ENCODE measurements around the gene MYH4.

The MYH4 gene

GRCh38 chr17:10421900-10422542, 47.3 kb downstream of the MYH4 start, which contains the start of gene MYH8:
TSS of gene MYH8 (minus strand) at chr17:10421950. CDS start at chr17:10420227, 1,723 bp downstream.
- no peak within 1 kb of the TSS for H3K4me2 ChIP-seq (ENCODE audit: low read depth, low read length, poor library complexity, severe bottlenecking)
- no peaks in the 10 kb centered on the region for H3K9me2 ChIP-seq (replicated peaks; ENCODE audit: low read depth, low read length)
- no peaks in the 10 kb centered on the region for H4K20me1 ChIP-seq (ENCODE audit: insufficient read depth, low read length, poor library complexity, severe bottlenecking)
- H3K27me3 ChIP-seq (ENCODE audit: insufficient read depth, low read length, poor library complexity, severe bottlenecking) = no peaks in the 10 kb centered on the region
- H3K36me3 ChIP-seq (ENCODE audit: insufficient read depth, low read length) = no peaks in the 10 kb centered on the region
- no peak within 1 kb of the TSS for H2AFZ ChIP-seq (ENCODE audit: low read length)
- no peaks in the 10 kb centered on the region for H3K79me2 ChIP-seq (ENCODE audit: insufficient read depth, low read length)
- no peaks in the 10 kb centered on the region for H3K9me3 ChIP-seq (ENCODE audit: insufficient read depth, low read depth, low read length)
- H3K4me1 ChIP-seq (ENCODE audit: insufficient read depth, low read length, poor library complexity, severe bottlenecking) = no peaks in the 10 kb centered on the region
- no peak within 1 kb of the TSS for H3K9ac ChIP-seq (ENCODE audit: low read depth, low read length, poor library complexity, severe bottlenecking)
- no peak within 1 kb of the TSS for H3K4me3 ChIP-seq (ENCODE audit: low read length, poor library complexity, severe bottlenecking)
- TF ChIP-seq CTCF (conservative IDR thresholded peaks at IDR 0.05; ENCODE audit: low read length) (no peak), EZH2phosphoT487 (IDR thresholded peaks at IDR 0.05; ENCODE audit: borderline replicate concordance) (no peak)
- no peaks in the 10 kb centered on the region for H3F3A ChIP-seq (ENCODE audit: low read depth)

GRCh38 chr17:10421211-10421610, 48.1 kb downstream of the MYH4 start:
- Histone ChIP-seq H3K36me3 (ENCODE audit: insufficient read depth, low read length) (no peaks in the 10 kb centered on the region), H3K9ac (ENCODE audit: low read depth, low read length, poor library complexity, severe bottlenecking) (no peak overlapping the region), H3F3A (ENCODE audit: low read depth) (no peaks in the 10 kb centered on the region), H3K9me3 (ENCODE audit: insufficient read depth, low read depth, low read length) (no peaks in the 10 kb centered on the region), H3K27me3 (ENCODE audit: insufficient read depth, low read length, poor library complexity, severe bottlenecking) (no peaks in the 10 kb centered on the region), H3K4me3 (ENCODE audit: low read length, poor library complexity, severe bottlenecking) (no peak overlapping the region), H3K4me2 (ENCODE audit: low read depth, low read length, poor library complexity, severe bottlenecking) (no peak overlapping the region), H3K4me1 (ENCODE audit: insufficient read depth, low read length, poor library complexity, severe bottlenecking) (no peaks in the 10 kb centered on the region), H3K9me2 (replicated peaks; ENCODE audit: low read depth, low read length) (no peaks in the 10 kb centered on the region), H3K79me2 (ENCODE audit: insufficient read depth, low read length) (no peaks in the 10 kb centered on the region), H4K20me1 (ENCODE audit: insufficient read depth, low read length, poor library complexity, severe bottlenecking) (no peaks in the 10 kb centered on the region), H2AFZ (ENCODE audit: low read length) (no peak overlapping the region)
- TF ChIP-seq EZH2phosphoT487 (IDR thresholded peaks at IDR 0.05; ENCODE audit: borderline replicate concordance) (no peak), CTCF (conservative IDR thresholded peaks at IDR 0.05; ENCODE audit: low read length) (no peak)

- H3F3A ChIP-seq (ENCODE audit: low read depth) = no peaks in the 10 kb centered on the region
- H3K36me3 ChIP-seq (ENCODE audit: insufficient read depth, low read length) = no peaks in the 10 kb centered on the region
- no peak overlapping the region for H3K4me3 ChIP-seq (ENCODE audit: low read length, poor library complexity, severe bottlenecking)
- no peaks in the 10 kb centered on the region for H3K27me3 ChIP-seq (ENCODE audit: insufficient read depth, low read length, poor library complexity, severe bottlenecking)
- H3K9ac ChIP-seq (ENCODE audit: low read depth, low read length, poor library complexity, severe bottlenecking) = no peak overlapping the region
- H2AFZ ChIP-seq (ENCODE audit: low read length) = no peak overlapping the region
- no peaks in the 10 kb centered on the region for H3K79me2 ChIP-seq (ENCODE audit: insufficient read depth, low read length)
- no peaks in the 10 kb centered on the region for H3K4me1 ChIP-seq (ENCODE audit: insufficient read depth, low read length, poor library complexity, severe bottlenecking)
- H3K9me3 ChIP-seq (ENCODE audit: insufficient read depth, low read depth, low read length) = no peaks in the 10 kb centered on the region
- no peak overlapping the region for H3K4me2 ChIP-seq (ENCODE audit: low read depth, low read length, poor library complexity, severe bottlenecking)
- no peak for TF ChIP-seq EZH2phosphoT487 (IDR thresholded peaks at IDR 0.05; ENCODE audit: borderline replicate concordance)
- no peak for TF ChIP-seq CTCF (conservative IDR thresholded peaks at IDR 0.05; ENCODE audit: low read length)
- H3K9me2 ChIP-seq (replicated peaks; ENCODE audit: low read depth, low read length) = no peaks in the 10 kb centered on the region
- H4K20me1 ChIP-seq (ENCODE audit: insufficient read depth, low read length, poor library complexity, severe bottlenecking) = no peaks in the 10 kb centered on the region
Measured at GRCh38 chr17:10420811-10421210, 48.5 kb downstream of the MYH4 start.
